ENCODE data around the gene TRAF7. TPM values are rescaled to one million over a fixed set of nuclear protein-coding genes. Genes with fewer than 3 reads are reported as not detected.

The TRAF7 gene
- total and polyA plus RNA-seq, 2 of the 13 experiments (the other 11 are each of a cell fraction or from before 2014, with no cell fraction given), result 47.9 to 65.6 TPM

DNA sequence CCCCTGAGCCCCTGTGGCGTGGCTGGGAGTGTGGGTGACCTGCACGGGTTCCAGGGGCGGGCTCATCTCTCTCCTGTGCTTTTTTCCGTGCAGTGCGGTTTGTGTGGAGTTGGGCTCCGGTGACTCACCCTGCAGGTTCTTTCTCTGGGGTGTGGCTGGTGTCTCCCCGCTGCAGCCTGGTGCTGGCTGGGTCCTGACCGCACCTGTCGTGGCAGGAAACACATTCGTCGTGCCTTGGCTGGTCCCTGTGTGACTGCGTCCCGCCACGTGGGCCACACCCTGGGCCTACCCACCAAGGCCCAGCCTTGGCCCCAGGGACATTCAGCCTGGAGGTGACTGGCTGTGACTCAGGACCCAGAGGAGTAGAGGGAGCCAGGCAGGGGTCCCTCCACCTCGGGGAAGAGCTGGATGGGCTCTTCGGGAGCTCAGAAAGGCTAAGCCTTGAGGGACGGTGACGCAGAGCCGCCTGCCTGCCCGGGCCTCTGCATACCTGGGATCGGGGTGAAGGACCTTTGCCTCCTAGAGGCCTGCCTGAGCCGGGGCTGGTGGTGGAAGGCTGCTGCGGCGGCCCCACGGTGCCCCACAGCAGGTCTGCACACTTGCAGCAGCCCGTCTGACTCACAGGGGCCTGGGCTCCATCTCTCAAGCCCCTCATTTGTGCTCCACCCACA is 7.8 kb downstream of the TRAF7 start (continued):
- TF ChIP-seq, protein P1, sequence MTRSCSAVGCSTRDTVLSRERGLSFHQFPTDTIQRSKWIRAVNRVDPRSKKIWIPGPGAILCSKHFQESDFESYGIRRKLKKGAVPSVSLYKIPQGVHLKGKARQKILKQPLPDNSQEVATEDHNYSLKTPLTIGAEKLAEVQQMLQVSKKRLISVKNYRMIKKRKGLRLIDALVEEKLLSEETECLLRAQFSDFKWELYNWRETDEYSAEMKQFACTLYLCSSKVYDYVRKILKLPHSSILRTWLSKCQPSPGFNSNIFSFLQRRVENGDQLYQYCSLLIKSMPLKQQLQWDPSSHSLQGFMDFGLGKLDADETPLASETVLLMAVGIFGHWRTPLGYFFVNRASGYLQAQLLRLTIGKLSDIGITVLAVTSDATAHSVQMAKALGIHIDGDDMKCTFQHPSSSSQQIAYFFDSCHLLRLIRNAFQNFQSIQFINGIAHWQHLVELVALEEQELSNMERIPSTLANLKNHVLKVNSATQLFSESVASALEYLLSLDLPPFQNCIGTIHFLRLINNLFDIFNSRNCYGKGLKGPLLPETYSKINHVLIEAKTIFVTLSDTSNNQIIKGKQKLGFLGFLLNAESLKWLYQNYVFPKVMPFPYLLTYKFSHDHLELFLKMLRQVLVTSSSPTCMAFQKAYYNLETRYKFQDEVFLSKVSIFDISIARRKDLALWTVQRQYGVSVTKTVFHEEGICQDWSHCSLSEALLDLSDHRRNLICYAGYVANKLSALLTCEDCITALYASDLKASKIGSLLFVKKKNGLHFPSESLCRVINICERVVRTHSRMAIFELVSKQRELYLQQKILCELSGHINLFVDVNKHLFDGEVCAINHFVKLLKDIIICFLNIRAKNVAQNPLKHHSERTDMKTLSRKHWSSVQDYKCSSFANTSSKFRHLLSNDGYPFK (CRISPR knock-in tag; IDR thresholded peaks at IDR 0.05; ENCODE audit: borderline replicate concordance), result peak; percentile 59; the same call in 1 of the 2 replicates
- TF ChIP-seq, protein P2, sequence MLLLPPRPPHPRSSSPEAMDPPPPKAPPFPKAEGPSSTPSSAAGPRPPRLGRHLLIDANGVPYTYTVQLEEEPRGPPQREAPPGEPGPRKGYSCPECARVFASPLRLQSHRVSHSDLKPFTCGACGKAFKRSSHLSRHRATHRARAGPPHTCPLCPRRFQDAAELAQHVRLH (CRISPR knock-in tag; IDR thresholded peaks at IDR 0.05; ENCODE audit: borderline replicate concordance, low read depth), result no peak
- no peak for TF ChIP-seq HES4 (CRISPR knock-in tag; IDR thresholded peaks at IDR 0.05; ENCODE audit: borderline replicate concordance)
- no peak for TF ChIP-seq ARNT2 (CRISPR knock-in tag; IDR thresholded peaks at IDR 0.05; ENCODE audit: low read depth)
- TF ChIP-seq CREB1 (IDR thresholded peaks at IDR 0.05), result no peak
- TF ChIP-seq CREB1 (CRISPR knock-in tag; IDR thresholded peaks at IDR 0.05), result 0 out of 2 replicates have a peak, but pooled peaks have one; percentile 49
- TF ChIP-seq, protein P3, sequence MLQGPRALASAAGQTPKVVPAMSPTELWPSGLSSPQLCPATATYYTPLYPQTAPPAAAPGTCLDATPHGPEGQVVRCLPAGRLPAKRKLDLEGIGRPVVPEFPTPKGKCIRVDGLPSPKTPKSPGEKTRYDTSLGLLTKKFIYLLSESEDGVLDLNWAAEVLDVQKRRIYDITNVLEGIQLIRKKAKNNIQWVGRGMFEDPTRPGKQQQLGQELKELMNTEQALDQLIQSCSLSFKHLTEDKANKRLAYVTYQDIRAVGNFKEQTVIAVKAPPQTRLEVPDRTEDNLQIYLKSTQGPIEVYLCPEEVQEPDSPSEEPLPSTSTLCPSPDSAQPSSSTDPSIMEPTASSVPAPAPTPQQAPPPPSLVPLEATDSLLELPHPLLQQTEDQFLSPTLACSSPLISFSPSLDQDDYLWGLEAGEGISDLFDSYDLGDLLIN (CRISPR knock-in tag; IDR thresholded peaks at IDR 0.05; ENCODE audit: borderline replicate concordance), result no peak
- no peak for TF ChIP-seq ZFYVE20 (CRISPR knock-in tag; IDR thresholded peaks at IDR 0.05; ENCODE audit: borderline replicate concordance, low read depth)
- TF ChIP-seq SATB2 (CRISPR knock-in tag; IDR thresholded peaks at IDR 0.05), result no peak
- no peak for TF ChIP-seq ZNF17 (CRISPR knock-in tag; IDR thresholded peaks at IDR 0.05)
- TF ChIP-seq TCF7 (IDR thresholded peaks at IDR 0.05; ENCODE audit: low read depth), result no peak
- TF ChIP-seq ZNF800 (CRISPR knock-in tag; IDR thresholded peaks at IDR 0.05), result no peak
- TF ChIP-seq ARID4A (CRISPR knock-in tag; IDR thresholded peaks at IDR 0.05; ENCODE audit: borderline replicate concordance), result peak; percentile 68
- TF ChIP-seq ZNF512B (CRISPR knock-in tag; IDR thresholded peaks at IDR 0.05; ENCODE audit: borderline replicate concordance), result no peak
- no peak for TF ChIP-seq ZNF7 (CRISPR knock-in tag; IDR thresholded peaks at IDR 0.05)
